ENCODE measurements around the gene GHRH. TPM values are rescaled to one million over a fixed set of nuclear protein-coding genes. Genes with fewer than 3 reads are reported as not detected.

Gene GHRH
- total and polyA plus RNA-seq, 2 donors (not counting 1 experiment from before 2014, with no cell fraction given) = not detected

DNA sequence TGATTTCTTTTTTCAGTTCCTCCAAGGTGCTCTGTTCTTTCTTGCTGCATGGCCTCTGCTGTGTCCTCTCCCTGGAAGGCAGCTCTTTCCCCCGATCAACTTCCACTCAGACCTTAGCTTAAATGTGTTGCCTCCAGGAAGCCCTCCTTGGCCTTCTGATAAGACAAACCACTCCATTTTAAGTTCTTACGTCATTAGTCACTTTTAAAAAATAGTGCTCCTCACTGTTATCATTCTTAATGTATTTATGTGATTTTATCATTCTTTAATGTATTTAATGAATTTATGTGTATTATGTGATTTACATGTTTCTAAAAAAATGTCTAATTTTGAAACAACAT, 15.6 kb upstream of the GHRH start:
- Mint-ChIP-seq H3K27ac (peak overlapping the region; percentile 92), H3K4me3 (peak overlapping the region; percentile 73), H3K4me1 (peaks cover 37% of the 10 kb centered on the region), H3K9me3 (ENCODE audit: insufficient read depth) (no peaks in the 10 kb centered on the region), H3K27me3 (no peaks in the 10 kb centered on the region)
- no peaks in the 10 kb centered on the region for H3K79me2 ChIP-seq (ENCODE audit: control insufficient read depth, insufficient read depth, low read length)
- DNase-seq (no peak), ATAC-seq (ENCODE audit: low read depth) (no peak)
- intact Hi-C loops (cut with micrococcal nuclease) = no loop called here
- H3K9ac ChIP-seq (ENCODE audit: low read length) = peak overlapping the region; percentile 1
- no peaks in the 10 kb centered on the region for H3K27me3 ChIP-seq (replicated peaks in 1 of 4; ENCODE audit: control extremely low read depth in 1 of 4, control insufficient read depth in 3 of 4, insufficient read depth in 4 of 4, low read length in 3 of 4)
- H2AFZ ChIP-seq (ENCODE audit: insufficient read depth, low read depth, low read length, poor library complexity, severe bottlenecking) = peak overlapping the region; percentile 61
- peaks cover 45 to 48% of the 10 kb centered on the region in 2 donors for H3K4me1 ChIP-seq (ENCODE audit: control insufficient read depth in 2 of 2, insufficient read depth in 2 of 2, low read length in 2 of 2)
- H4K20me1 ChIP-seq (ENCODE audit: control insufficient read depth, insufficient read depth, low read length, poor library complexity, severe bottlenecking) = no peaks in the 10 kb centered on the region
- TF ChIP-seq CTCF (IDR thresholded peaks at IDR 0.05) (no peak), EZH2 (IDR thresholded peaks at IDR 0.05; ENCODE audit: borderline replicate concordance, insufficient read depth, low read depth, low read length, poor library complexity, severe bottlenecking) (no peak)
- ChIA-PET POLR2A (interaction anchor here (0.5 to 1.8 kb wide), 2 partner anchors 11 to 21 kb away, joined by 3 to 8 read pairs; partner anchors contain the start of gene MANBAL), CTCF (interaction anchor here (0.7 to 3.5 kb wide), 11 partner anchors 11 to 257 kb away, joined by 3 to 36 read pairs (median 4); partner anchors contain the start of gene MANBAL)
- peak overlapping the region; percentile 53 for H3K4me2 ChIP-seq (replicated peaks; ENCODE audit: low read depth, low read length, poor library complexity, severe bottlenecking)
- H3K4me3 ChIP-seq (ENCODE audit: control extremely low read depth in 1 of 5, extremely low read depth in 1 of 5, insufficient read depth in 1 of 5, low read depth in 2 of 5, low read length in 4 of 5) = peak overlapping the region in 1 of 5 experiments; percentile 1
- no peaks in the 10 kb centered on the region for H3K9me3 ChIP-seq (ENCODE audit: control extremely low read depth in 1 of 3, control insufficient read depth in 2 of 3, insufficient read depth in 1 of 3, low read length in 2 of 3)
- H3K27ac ChIP-seq (ENCODE audit: low read length in 2 of 2) = peak overlapping the region; percentile 60 to 65
- no peaks in the 10 kb centered on the region for H3K36me3 ChIP-seq (replicated peaks in 1 of 2; ENCODE audit: control extremely low read depth in 1 of 2, control insufficient read depth in 1 of 2, extremely low read depth in 1 of 2, insufficient read depth in 2 of 2, low read length in 1 of 2)
- 14% methylated on average over 1 of the region's 2 CpGs for WGBS (ENCODE audit: insufficient coverage)

DNA sequence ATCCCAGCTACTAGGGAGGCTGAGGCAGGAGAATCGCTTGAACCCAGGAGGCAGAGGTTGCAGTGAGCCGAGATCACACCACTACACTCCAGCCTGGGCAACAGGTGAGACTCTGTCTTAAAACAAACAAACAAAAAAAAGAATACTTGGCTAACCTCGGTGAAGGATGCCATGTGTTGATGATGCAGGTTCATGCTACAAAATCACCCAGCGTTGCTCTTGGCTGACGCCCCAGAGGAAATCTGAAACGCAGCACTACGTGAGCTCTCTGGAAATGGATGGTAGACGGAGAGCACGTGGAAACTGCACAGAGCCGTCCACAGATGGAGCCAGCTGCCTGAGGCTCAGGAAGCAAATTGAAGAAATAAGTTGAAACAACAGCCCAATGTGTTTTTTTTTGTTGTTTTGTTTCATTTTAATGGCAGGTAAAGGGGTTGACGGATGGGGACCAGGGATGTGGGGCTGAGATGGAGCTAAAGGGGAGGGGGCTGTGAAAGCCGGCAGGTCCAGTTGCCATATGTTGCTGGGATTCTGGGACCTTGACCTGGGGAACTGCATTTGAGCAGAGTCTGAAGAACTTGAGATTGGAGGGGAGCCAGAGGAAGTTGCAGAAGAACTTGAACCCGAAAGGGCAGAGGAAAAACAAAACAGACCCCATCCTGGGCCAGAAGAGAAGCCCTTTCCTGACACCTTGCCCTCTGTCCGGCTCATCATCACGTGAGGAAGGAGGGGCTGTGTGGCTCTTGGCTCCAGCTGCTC, 15.1 kb upstream of the GHRH start:
- no peaks in the 10 kb centered on the region for H3K27me3 ChIP-seq (replicated peaks in 1 of 4; ENCODE audit: control extremely low read depth in 1 of 4, control insufficient read depth in 3 of 4, insufficient read depth in 4 of 4, low read length in 3 of 4)

More for the DNA sequence above, 15.1 kb upstream of the GHRH start:
- H3K9ac ChIP-seq (ENCODE audit: low read length) = peak overlapping the region; percentile 1
- ATAC-seq (ENCODE audit: low read depth) = peak; percentile 61
- peak overlapping the region; percentile 92 for H3K27ac Mint-ChIP-seq
- peak overlapping the region; percentile 73 for H3K4me3 Mint-ChIP-seq
- WGBS (ENCODE audit: insufficient coverage) = 8% methylated on average over 12 of the region's 15 CpGs
- CTCF ChIA-PET = interaction anchor here (0.6 to 3.5 kb wide), 14 partner anchors 10 to 258 kb away, joined by 3 to 36 read pairs (median 4); partner anchors contain the start of gene MANBAL
- H3K4me1 ChIP-seq (ENCODE audit: control insufficient read depth in 2 of 2, insufficient read depth in 2 of 2, low read length in 2 of 2) = peaks cover 45 to 48% of the 10 kb centered on the region in 2 donors
- H3K9me3 Mint-ChIP-seq (ENCODE audit: insufficient read depth) = no peaks in the 10 kb centered on the region
- POLR2A ChIA-PET = interaction anchor here (1.8 kb wide), 1 partner anchor 12 kb away, joined by 8 read pairs; the partner anchor contains the start of gene MANBAL
- peak overlapping the region; percentile 61 for H2AFZ ChIP-seq (ENCODE audit: insufficient read depth, low read depth, low read length, poor library complexity, severe bottlenecking)
- H3K27ac ChIP-seq (ENCODE audit: low read length in 2 of 2) = peak overlapping the region; percentile 60 to 65
- H3K9me3 ChIP-seq (ENCODE audit: control extremely low read depth in 1 of 3, control insufficient read depth in 2 of 3, insufficient read depth in 1 of 3, low read length in 2 of 3) = no peaks in the 10 kb centered on the region
- no peaks in the 10 kb centered on the region for H3K36me3 ChIP-seq (replicated peaks in 1 of 2; ENCODE audit: control extremely low read depth in 1 of 2, control insufficient read depth in 1 of 2, extremely low read depth in 1 of 2, insufficient read depth in 2 of 2, low read length in 1 of 2)
- intact Hi-C loops (cut with micrococcal nuclease) = no loop called here
- no peaks in the 10 kb centered on the region for H3K27me3 Mint-ChIP-seq
- TF ChIP-seq EZH2 (IDR thresholded peaks at IDR 0.05; ENCODE audit: borderline replicate concordance, insufficient read depth, low read depth, low read length, poor library complexity, severe bottlenecking) = no peak
- TF ChIP-seq CTCF (IDR thresholded peaks at IDR 0.05) = no peak
- peak overlapping the region; percentile 53 for H3K4me2 ChIP-seq (replicated peaks; ENCODE audit: low read depth, low read length, poor library complexity, severe bottlenecking)
- DNase-seq = peak; percentile 68
- no peaks in the 10 kb centered on the region for H4K20me1 ChIP-seq (ENCODE audit: control insufficient read depth, insufficient read depth, low read length, poor library complexity, severe bottlenecking)
- H3K4me3 ChIP-seq (ENCODE audit: control extremely low read depth in 1 of 5, extremely low read depth in 1 of 5, insufficient read depth in 1 of 5, low read depth in 2 of 5, low read length in 4 of 5) = peak overlapping the region in 1 of 5 experiments; percentile 1
- peaks cover 37% of the 10 kb centered on the region for H3K4me1 Mint-ChIP-seq
- no peaks in the 10 kb centered on the region for H3K79me2 ChIP-seq (ENCODE audit: control insufficient read depth, insufficient read depth, low read length)
